ENCODE data around the gene DMAP1. TPM values are rescaled to one million over a fixed set of nuclear protein-coding genes. Genes with fewer than 3 reads are reported as not detected.

DMAP1 gene
- total and polyA plus RNA-seq, 2 of the 8 experiments (the other 6 are each of a cell fraction or from before 2014, with no cell fraction given), result 36.4 to 42.4 TPM

GRCh38 chr1:44254392-44254910 is 41.2 kb downstream of the DMAP1 start:
- H3K4ac ChIP-seq (replicated peaks; ENCODE audit: insufficient read length, low read depth, low read length), result no peak overlapping the region
- H3K9ac ChIP-seq (replicated peaks in 1 of 4; ENCODE audit: extremely low read depth in 1 of 4, low read depth in 3 of 4, low read length in 3 of 4), result no peak overlapping the region
- H3K9me3 ChIP-seq (ENCODE audit: insufficient read depth in 2 of 2, low read depth in 1 of 2, low read length in 1 of 2), result no peaks in the 10 kb centered on the region
- no peak overlapping the region for H2BK120ac ChIP-seq (replicated peaks; ENCODE audit: low read depth, low read length)
- no peak overlapping the region for H2BK15ac ChIP-seq (ENCODE audit: low read length)
- FAIRE-seq, result no peak
- no peak overlapping the region for H2BK5ac ChIP-seq (ENCODE audit: low read depth, low read length)
- H3K18ac ChIP-seq (ENCODE audit: extremely low read depth, low read length), result no peak overlapping the region
- H3K79me2 ChIP-seq (ENCODE audit: control insufficient read depth in 1 of 2, insufficient read depth in 2 of 2, low read length in 2 of 2), result no peaks in the 10 kb centered on the region
- no peaks in the 10 kb centered on the region for H3K27me3 ChIP-seq (replicated peaks in 1 of 4; ENCODE audit: control insufficient read depth in 3 of 4, extremely low read depth in 1 of 4, insufficient read depth in 3 of 4, low read length in 3 of 4)
- H4K8ac ChIP-seq (ENCODE audit: extremely low read depth, insufficient read depth, low read length), result no peak overlapping the region
- no peaks in the 10 kb centered on the region for H3K23me2 ChIP-seq (ENCODE audit: low read depth, low read length)
- H2AK5ac ChIP-seq (ENCODE audit: low read depth, low read length), result no peak overlapping the region
- H4K91ac ChIP-seq (replicated peaks; ENCODE audit: insufficient read length, low read length), result no peak overlapping the region
- H4K20me1 ChIP-seq (replicated peaks in 1 of 2; ENCODE audit: control insufficient read depth in 1 of 2, insufficient read depth in 2 of 2, low read length in 2 of 2), result peaks cover 3 to 8% of the 10 kb centered on the region in 2 experiments
- peaks cover 0 to 7% (median 2%) of the 10 kb centered on the region in 4 experiments; a peak in 3 of 7 replicates for H3K4me1 ChIP-seq (replicated peaks in 1 of 4; ENCODE audit: control insufficient read depth in 3 of 4, insufficient read depth in 4 of 4, low read length in 3 of 4)
- no peak overlapping the region for H3K23ac ChIP-seq (ENCODE audit: insufficient read length)
- no peak overlapping the region for H2BK12ac ChIP-seq (ENCODE audit: low read depth, low read length)
- ChIA-PET CTCF (ENCODE audit: partially characterized antibody) (interaction anchor here (0.6 to 5.7 kb wide), 10 partner anchors 11 to 398 kb away, joined by 3 to 37 read pairs (median 4); no protein-coding TSS in a partner anchor), POLR2A (ENCODE audit: partially characterized antibody) (no interaction called here)
- H3K14ac ChIP-seq (ENCODE audit: insufficient read length), result no peak overlapping the region
- H3K4me3 ChIP-seq (ENCODE audit: extremely low read depth in 1 of 4, insufficient read depth in 2 of 4, low read depth in 3 of 4, low read length in 4 of 4), result no peak overlapping the region
- H3K56ac ChIP-seq (replicated peaks; ENCODE audit: insufficient read length, low read depth, low read length), result no peak overlapping the region
- peaks cover 8% of the 10 kb centered on the region for H3K79me1 ChIP-seq (ENCODE audit: low read depth, low read length)
- 94% methylated on average over 4 of the region's 4 CpGs; no CpG with 5 or more reads in 1 of the 2 experiments for WGBS, 2 experiments (ENCODE audit: extremely low coverage in 1 of 2, insufficient coverage in 1 of 2, insufficient read length in 1 of 2, insufficient replicate concordance in 2 of 2, low coverage in 1 of 2, low lambda C conversion rate in 2 of 2, missing lambda C conversion rate in 1 of 2)
- H3K4me2 ChIP-seq (ENCODE audit: insufficient read depth in 1 of 2, low read depth in 2 of 2, low read length in 2 of 2), result no peak overlapping the region
- H2BK20ac ChIP-seq (ENCODE audit: low read length), result no peak overlapping the region
- no peak overlapping the region for H4K5ac ChIP-seq (ENCODE audit: insufficient read length, low read depth, low read length)
- DNase-seq (ENCODE audit: low read depth in 1 of 2, low spot score in 2 of 2), result no peak
- no peak overlapping the region for H2AFZ ChIP-seq (ENCODE audit: low read length)
- no peaks in the 10 kb centered on the region for H3K36me3 ChIP-seq (ENCODE audit: control insufficient read depth in 2 of 4, insufficient read depth in 4 of 4, low read length in 3 of 4)
- no peak overlapping the region for H3K27ac ChIP-seq (ENCODE audit: low read depth, low read length)
- TF ChIP-seq ATF2 (IDR thresholded peaks at IDR 0.05; ENCODE audit: low read length), result no peak
- TF ChIP-seq POU5F1 (IDR thresholded peaks at IDR 0.05; ENCODE audit: low read depth, low read length), result no peak
- TF ChIP-seq POLR2AphosphoS5 (IDR thresholded peaks at IDR 0.05; ENCODE audit: low read depth, low read length), result no peak
- no peak for TF ChIP-seq POLR2A (IDR thresholded peaks at IDR 0.05; ENCODE audit: control extremely low read depth in 1 of 2, low read depth in 2 of 2, low read length in 2 of 2)
- TF ChIP-seq SAP30 (IDR thresholded peaks at IDR 0.05; ENCODE audit: insufficient read depth, insufficient replicate concordance, low read length), result no peak
- TF ChIP-seq BCL11A (IDR thresholded peaks at IDR 0.05; ENCODE audit: low read depth in 2 of 2, low read length in 2 of 2), result no peak
- TF ChIP-seq HDAC2 (IDR thresholded peaks at IDR 0.05; ENCODE audit: borderline replicate concordance in 1 of 2, low read depth in 2 of 2, low read length in 2 of 2), result no peak
- no peak for TF ChIP-seq SIN3A (conservative IDR thresholded peaks at IDR 0.05 in 1 of 2, IDR thresholded peaks at IDR 0.05 in 1 of 2; ENCODE audit: low read depth in 1 of 2, low read length in 2 of 2)
- no peak for TF ChIP-seq JUND (IDR thresholded peaks at IDR 0.05; ENCODE audit: low read length)
- TF ChIP-seq SUZ12 (IDR thresholded peaks at IDR 0.05; ENCODE audit: low read length), result no peak
- no peak for TF ChIP-seq ZNF274 (IDR thresholded peaks at IDR 0.05; ENCODE audit: borderline replicate concordance, extremely low read depth, low read length)
- no peak for TF ChIP-seq RXRA (IDR thresholded peaks at IDR 0.05; ENCODE audit: insufficient read depth, low read depth, low read length)

All from H1 (cell line).